ENCODE data around the gene CDIP1. TPM values are rescaled to one million over a fixed set of nuclear protein-coding genes. Genes with fewer than 3 reads are reported as not detected.

CDIP1 gene
- total RNA-seq, 2 experiments from 2014 or later, result 13.5 to 34.2 TPM

DNA sequence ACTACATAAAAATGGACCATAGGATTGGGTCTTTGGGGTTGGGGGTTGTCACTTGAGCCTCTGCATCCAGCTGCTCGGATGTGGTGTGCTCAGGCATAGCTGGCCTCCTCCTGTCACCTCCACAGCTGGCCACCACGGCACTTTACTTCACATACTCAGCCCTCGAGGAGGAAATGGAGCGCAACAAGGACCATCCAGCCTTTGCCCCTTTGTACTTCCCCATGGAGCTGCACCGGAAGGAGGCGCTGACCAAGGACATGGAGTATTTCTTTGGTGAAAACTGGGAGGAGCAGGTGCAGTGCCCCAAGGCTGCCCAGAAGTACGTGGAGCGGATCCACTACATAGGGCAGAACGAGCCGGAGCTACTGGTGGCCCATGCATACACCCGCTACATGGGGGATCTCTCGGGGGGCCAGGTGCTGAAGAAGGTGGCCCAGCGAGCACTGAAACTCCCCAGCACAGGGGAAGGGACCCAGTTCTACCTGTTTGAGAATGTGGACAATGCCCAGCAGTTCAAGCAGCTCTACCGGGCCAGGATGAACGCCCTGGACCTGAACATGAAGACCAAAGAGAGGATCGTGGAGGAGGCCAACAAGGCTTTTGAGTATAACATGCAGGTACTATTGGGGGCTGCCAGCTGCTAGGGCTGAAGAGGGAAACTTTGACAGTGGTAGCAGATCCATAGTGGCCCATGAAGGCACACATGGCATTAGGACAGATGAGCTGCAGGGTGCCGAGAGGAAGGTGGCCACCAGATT, 30.8 kb downstream of the CDIP1 start:
- POLR2A ChIA-PET, result interaction anchor here (0.5 to 0.6 kb wide), 2 partner anchors 42 to 64 kb away, joined by 3 read pairs; no protein-coding TSS in a partner anchor
- intact Hi-C loops (cut with micrococcal nuclease; ENCODE audit: unreplicated experiment), result loop anchor here (5.0 kb wide), 1 partner anchor 450 kb away; the partner anchor contains the start of gene SEC14L5
- peaks cover 59% of the 10 kb centered on the region for H3K36me3 ChIP-seq (ENCODE audit: insufficient read depth, low read length)

DNA sequence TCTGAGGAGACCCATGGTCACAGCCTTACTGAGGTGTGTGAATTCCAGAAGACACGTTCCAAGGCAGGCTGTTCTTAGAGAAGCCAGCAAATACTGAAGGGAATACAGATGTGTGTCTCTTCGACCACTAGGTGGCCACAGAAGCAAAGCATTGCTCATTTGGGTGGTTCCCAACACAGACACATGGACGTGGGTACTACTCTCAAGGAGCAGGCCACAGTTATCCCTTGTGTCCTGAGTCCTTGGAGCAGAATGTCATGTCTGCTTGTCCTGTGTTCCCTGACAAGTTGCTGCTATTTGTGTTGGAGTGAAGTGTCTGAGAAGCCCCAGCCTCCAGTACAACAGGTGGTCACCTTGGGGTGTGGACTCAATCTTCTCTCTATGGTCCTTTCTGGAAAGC, 32.1 kb downstream of the CDIP1 start:
- H3K4me2 ChIP-seq (ENCODE audit: low read length), result peak overlapping the region; percentile 64
- H3K27ac ChIP-seq (ENCODE audit: low read depth, low read length, poor library complexity, severe bottlenecking), result peak overlapping the region; percentile 74
- peaks cover 48% of the 10 kb centered on the region for H3K36me3 ChIP-seq (ENCODE audit: insufficient read depth, low read length)
- no peaks in the 10 kb centered on the region for H3K9me2 ChIP-seq (ENCODE audit: insufficient read depth, low read length)
- ChIA-PET CTCF (ENCODE audit: unreplicated experiment) (interaction anchor here (0.6 to 2.7 kb wide), 4 partner anchors 31 to 75 kb away, joined by 3 to 16 read pairs (median 4); no protein-coding TSS in a partner anchor), POLR2A (interaction anchor here (0.6 to 0.7 kb wide), 2 partner anchors 74 to 566 kb away, joined by 3 to 4 read pairs; no protein-coding TSS in a partner anchor)
- no peak overlapping the region for H2AFZ ChIP-seq (ENCODE audit: low read length)
- BruUV-seq (replicated peaks), result no TSS peak
- peaks cover 28% of the 10 kb centered on the region for H3K4me1 ChIP-seq (ENCODE audit: insufficient read depth, low read length, poor library complexity, severe bottlenecking)
- no peak overlapping the region for H3K4me3 ChIP-seq (ENCODE audit: low read depth, low read length, poor library complexity, severe bottlenecking)
- H3K9me3 ChIP-seq (ENCODE audit: low read length), result no peaks in the 10 kb centered on the region
- peak; percentile 83 for DNase-seq (ENCODE audit: low spot score)
- no peak for TF ChIP-seq EZH2phosphoT487 (IDR thresholded peaks at IDR 0.05; ENCODE audit: borderline replicate concordance, low read depth, low read length)
- TF ChIP-seq, protein P1, sequence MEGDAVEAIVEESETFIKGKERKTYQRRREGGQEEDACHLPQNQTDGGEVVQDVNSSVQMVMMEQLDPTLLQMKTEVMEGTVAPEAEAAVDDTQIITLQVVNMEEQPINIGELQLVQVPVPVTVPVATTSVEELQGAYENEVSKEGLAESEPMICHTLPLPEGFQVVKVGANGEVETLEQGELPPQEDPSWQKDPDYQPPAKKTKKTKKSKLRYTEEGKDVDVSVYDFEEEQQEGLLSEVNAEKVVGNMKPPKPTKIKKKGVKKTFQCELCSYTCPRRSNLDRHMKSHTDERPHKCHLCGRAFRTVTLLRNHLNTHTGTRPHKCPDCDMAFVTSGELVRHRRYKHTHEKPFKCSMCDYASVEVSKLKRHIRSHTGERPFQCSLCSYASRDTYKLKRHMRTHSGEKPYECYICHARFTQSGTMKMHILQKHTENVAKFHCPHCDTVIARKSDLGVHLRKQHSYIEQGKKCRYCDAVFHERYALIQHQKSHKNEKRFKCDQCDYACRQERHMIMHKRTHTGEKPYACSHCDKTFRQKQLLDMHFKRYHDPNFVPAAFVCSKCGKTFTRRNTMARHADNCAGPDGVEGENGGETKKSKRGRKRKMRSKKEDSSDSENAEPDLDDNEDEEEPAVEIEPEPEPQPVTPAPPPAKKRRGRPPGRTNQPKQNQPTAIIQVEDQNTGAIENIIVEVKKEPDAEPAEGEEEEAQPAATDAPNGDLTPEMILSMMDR (conservative IDR thresholded peaks at IDR 0.05; ENCODE audit: low read length), result peak; percentile 94
- 0 out of 2 replicates have a peak, but pooled peaks cover 4% of the 10 kb centered on the region for H3K79me2 ChIP-seq (ENCODE audit: insufficient read depth, low read depth, low read length)
- H4K20me1 ChIP-seq (ENCODE audit: insufficient read depth, low read length), result 0 out of 2 replicates have a peak, but pooled peaks cover 6% of the 10 kb centered on the region
- intact Hi-C loops (cut with micrococcal nuclease; ENCODE audit: unreplicated experiment), result loop anchor here (1.0 to 5.0 kb wide), 2 partner anchors 79 to 451 kb away; partner anchors contain the start of gene SEC14L5

More for the DNA sequence above, 30.8 kb downstream of the CDIP1 start:
- H3K4me1 ChIP-seq (ENCODE audit: insufficient read depth, low read length, poor library complexity, severe bottlenecking), result peaks cover 28% of the 10 kb centered on the region
- H4K20me1 ChIP-seq (ENCODE audit: insufficient read depth, low read length), result 0 out of 2 replicates have a peak, but pooled peaks cover 6% of the 10 kb centered on the region
- no peaks in the 10 kb centered on the region for H3K9me3 ChIP-seq (ENCODE audit: low read length)
- H3K27ac ChIP-seq (ENCODE audit: low read depth, low read length, poor library complexity, severe bottlenecking), result no peak overlapping the region
- H2AFZ ChIP-seq (ENCODE audit: low read length), result no peak overlapping the region
- CTCF ChIA-PET (ENCODE audit: unreplicated experiment), result interaction anchor here (1.0 to 2.7 kb wide), 2 partner anchors 40 to 45 kb away, joined by 3 to 16 read pairs; no protein-coding TSS in a partner anchor
- H3K4me2 ChIP-seq (ENCODE audit: low read length), result no peak overlapping the region
- BruUV-seq (replicated peaks), result no TSS peak
- DNase-seq (ENCODE audit: low spot score), result no peak
- no peak overlapping the region for H3K4me3 ChIP-seq (ENCODE audit: low read depth, low read length, poor library complexity, severe bottlenecking)
- TF ChIP-seq EZH2phosphoT487 (IDR thresholded peaks at IDR 0.05; ENCODE audit: borderline replicate concordance, low read depth, low read length), result no peak
- TF ChIP-seq, protein P1 (conservative IDR thresholded peaks at IDR 0.05; ENCODE audit: low read length), result no peak
- H3K9me2 ChIP-seq (ENCODE audit: insufficient read depth, low read length), result no peaks in the 10 kb centered on the region
- H3K79me2 ChIP-seq (ENCODE audit: insufficient read depth, low read depth, low read length), result 0 out of 2 replicates have a peak, but pooled peaks cover 4% of the 10 kb centered on the region

All from OCI-LY7 (cell line).